Measurements from ENCODE around the gene SECISBP2L. TPM values are rescaled to one million over a fixed set of nuclear protein-coding genes. Genes with fewer than 3 reads are reported as not detected.

Gene SECISBP2L
- total RNA-seq, 1 donor from 2014 or later: 58.9 TPM

- Mint-ChIP-seq H3K9me3 (no peaks in the 10 kb centered on the region), H3K36me3 (peaks cover 13% of the 10 kb centered on the region), H3K4me3 (no peak overlapping the region), H3K27me3 (ENCODE audit: low read depth) (no peaks in the 10 kb centered on the region), H3K4me1 (peaks cover 11% of the 10 kb centered on the region), H3K27ac (no peak overlapping the region)
- TF ChIP-seq, protein P1, sequence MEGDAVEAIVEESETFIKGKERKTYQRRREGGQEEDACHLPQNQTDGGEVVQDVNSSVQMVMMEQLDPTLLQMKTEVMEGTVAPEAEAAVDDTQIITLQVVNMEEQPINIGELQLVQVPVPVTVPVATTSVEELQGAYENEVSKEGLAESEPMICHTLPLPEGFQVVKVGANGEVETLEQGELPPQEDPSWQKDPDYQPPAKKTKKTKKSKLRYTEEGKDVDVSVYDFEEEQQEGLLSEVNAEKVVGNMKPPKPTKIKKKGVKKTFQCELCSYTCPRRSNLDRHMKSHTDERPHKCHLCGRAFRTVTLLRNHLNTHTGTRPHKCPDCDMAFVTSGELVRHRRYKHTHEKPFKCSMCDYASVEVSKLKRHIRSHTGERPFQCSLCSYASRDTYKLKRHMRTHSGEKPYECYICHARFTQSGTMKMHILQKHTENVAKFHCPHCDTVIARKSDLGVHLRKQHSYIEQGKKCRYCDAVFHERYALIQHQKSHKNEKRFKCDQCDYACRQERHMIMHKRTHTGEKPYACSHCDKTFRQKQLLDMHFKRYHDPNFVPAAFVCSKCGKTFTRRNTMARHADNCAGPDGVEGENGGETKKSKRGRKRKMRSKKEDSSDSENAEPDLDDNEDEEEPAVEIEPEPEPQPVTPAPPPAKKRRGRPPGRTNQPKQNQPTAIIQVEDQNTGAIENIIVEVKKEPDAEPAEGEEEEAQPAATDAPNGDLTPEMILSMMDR (IDR thresholded peaks at IDR 0.05; ENCODE audit: unreplicated experiment): no peak
- no peak for DNase-seq (ENCODE audit: low spot score in 2 of 2, unreplicated experiment in 2 of 2)
These were observed 10.4 kb downstream of the SECISBP2L start for GRCh38 chr15:49035825-49036224.

- peaks cover 23% of the 10 kb centered on the region for H3K36me3 Mint-ChIP-seq
- H3K27me3 Mint-ChIP-seq (ENCODE audit: low read depth): no peaks in the 10 kb centered on the region
- no peaks in the 10 kb centered on the region for H3K9me3 Mint-ChIP-seq
These were observed 13.6 kb downstream of the SECISBP2L start for GRCh38 chr15:49032601-49033145.

DNA sequence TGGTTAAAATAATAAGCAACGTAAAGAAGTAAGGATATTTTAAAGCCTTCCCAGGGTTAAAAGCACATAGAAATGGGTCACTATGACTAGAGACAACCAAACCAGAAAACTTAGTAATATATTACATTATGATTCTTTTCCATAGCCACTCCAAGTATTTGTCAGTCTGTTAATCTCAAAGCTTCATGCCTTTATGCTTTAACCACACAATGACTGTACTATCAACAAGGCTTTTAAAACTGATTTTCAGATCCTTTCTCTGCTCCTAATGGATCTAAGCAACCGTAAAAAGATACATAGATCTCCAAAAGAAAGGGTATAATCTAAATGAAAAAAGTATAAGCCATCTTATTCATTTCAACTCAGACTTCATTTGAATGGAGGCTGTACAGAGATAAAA is 14.4 kb downstream of the SECISBP2L start:
- TF ChIP-seq, protein P1 (IDR thresholded peaks at IDR 0.05; ENCODE audit: unreplicated experiment): no peak
- H3K9me3 Mint-ChIP-seq: no peaks in the 10 kb centered on the region
- no peaks in the 10 kb centered on the region for H3K4me1 Mint-ChIP-seq
- H3K27ac Mint-ChIP-seq: no peak overlapping the region
- DNase-seq (ENCODE audit: low spot score in 2 of 2, unreplicated experiment in 2 of 2): no peak
- peaks cover 27% of the 10 kb centered on the region for H3K36me3 Mint-ChIP-seq
- no peak overlapping the region for H3K4me3 Mint-ChIP-seq
- H3K27me3 Mint-ChIP-seq (ENCODE audit: low read depth): no peaks in the 10 kb centered on the region

More at GRCh38 chr15:49032601-49033145, 13.6 kb downstream of the SECISBP2L start:
- TF ChIP-seq, protein P1 (IDR thresholded peaks at IDR 0.05; ENCODE audit: unreplicated experiment): no peak
- Mint-ChIP-seq H3K4me3 (no peak overlapping the region), H3K4me1 (peaks cover 3% of the 10 kb centered on the region), H3K27ac (peak overlapping the region; percentile 15)
- no peak for DNase-seq (ENCODE audit: low spot score in 2 of 2, unreplicated experiment in 2 of 2)

- no peak for DNase-seq (ENCODE audit: low spot score in 2 of 2, unreplicated experiment in 2 of 2)
- no peak overlapping the region for H3K27ac Mint-ChIP-seq
- no peaks in the 10 kb centered on the region for H3K27me3 Mint-ChIP-seq (ENCODE audit: low read depth)
- no peaks in the 10 kb centered on the region for H3K4me1 Mint-ChIP-seq
- peaks cover 35% of the 10 kb centered on the region for H3K36me3 Mint-ChIP-seq
- H3K9me3 Mint-ChIP-seq: peaks cover 4% of the 10 kb centered on the region
- H3K4me3 Mint-ChIP-seq: no peak overlapping the region
- TF ChIP-seq, protein P1 (IDR thresholded peaks at IDR 0.05; ENCODE audit: unreplicated experiment): no peak
These were observed 19.5 kb downstream of the SECISBP2L start for GRCh38 chr15:49026700-49027099.

- H3K27ac Mint-ChIP-seq: no peak overlapping the region
- peaks cover 42% of the 10 kb centered on the region for H3K36me3 Mint-ChIP-seq
- DNase-seq (ENCODE audit: low spot score in 2 of 2, unreplicated experiment in 2 of 2): no peak
- H3K9me3 Mint-ChIP-seq: peaks cover 9% of the 10 kb centered on the region
- H3K4me3 Mint-ChIP-seq: no peak overlapping the region
- H3K4me1 Mint-ChIP-seq: no peaks in the 10 kb centered on the region
- TF ChIP-seq, protein P1 (IDR thresholded peaks at IDR 0.05; ENCODE audit: unreplicated experiment): no peak
- no peaks in the 10 kb centered on the region for H3K27me3 Mint-ChIP-seq (ENCODE audit: low read depth)
These were observed 21.4 kb downstream of the SECISBP2L start for GRCh38 chr15:49024840-49025239.

- no peak for DNase-seq (ENCODE audit: low spot score in 2 of 2, unreplicated experiment in 2 of 2)
- H3K9me3 Mint-ChIP-seq: peaks cover 9% of the 10 kb centered on the region
- H3K4me1 Mint-ChIP-seq: no peaks in the 10 kb centered on the region
- H3K27me3 Mint-ChIP-seq (ENCODE audit: low read depth): no peaks in the 10 kb centered on the region
- H3K27ac Mint-ChIP-seq: no peak overlapping the region
- TF ChIP-seq, protein P1 (IDR thresholded peaks at IDR 0.05; ENCODE audit: unreplicated experiment): no peak
- H3K36me3 Mint-ChIP-seq: peaks cover 44% of the 10 kb centered on the region
- H3K4me3 Mint-ChIP-seq: no peak overlapping the region
These were observed 22.9 kb downstream of the SECISBP2L start for GRCh38 chr15:49023354-49023753.

Data from mesothelial cell of epicardium (in vitro differentiated cells).